Non-pigmented ciliary epithelial cell (primary cell): Measurements from ENCODE around the gene PRTG.
"Not testable (repeated sequence)": the region's sequence is repeated elsewhere in the genome, so short reads cannot be mapped to it uniquely, and the experiment has no call there.

Experiments used
- DNase-seq: peaks from one replicate; pipeline ENCODE4 v3.0.0-alpha.2; 2010; ENCODE audit warnings: low read depth

The PRTG gene

GRCh38 chr15:55742927-55743728 lies at the start of gene PRTG:
Gene PRTG (minus strand): TSS chr15:55743152. CDS start chr15:55742931, 221 bp downstream.
- DNase-seq: peak; percentile 3

- no peak for DNase-seq
Observed at GRCh38 chr15:55791551-55792400, 48.8 kb upstream of the PRTG start.

GRCh38 chr15:55789066-55789660 lies 46.2 kb upstream of the PRTG start:
- no peak for DNase-seq

- DNase-seq: no peak
Observed at GRCh38 chr15:55786341-55786740, 43.4 kb upstream of the PRTG start.

GRCh38 chr15:55785593-55785992 lies 42.6 kb upstream of the PRTG start:
- DNase-seq: not testable (repeated sequence)

GRCh38 chr15:55784286-55784685 lies 41.3 kb upstream of the PRTG start:
- no peak for DNase-seq

- DNase-seq: no peak
Observed at GRCh38 chr15:55782901-55783300, 39.9 kb upstream of the PRTG start.

- DNase-seq: no peak
Observed at GRCh38 chr15:55780292-55780691, 37.3 kb upstream of the PRTG start.

GRCh38 chr15:55778932-55779331 lies 36.0 kb upstream of the PRTG start:
- DNase-seq: no peak

- DNase-seq: no peak
Observed at GRCh38 chr15:55775316-55775715, 32.4 kb upstream of the PRTG start.

- DNase-seq: no peak
Observed at GRCh38 chr15:55774113-55774970, 31.4 kb upstream of the PRTG start.

- no peak for DNase-seq
Observed at GRCh38 chr15:55770806-55771205, 27.9 kb upstream of the PRTG start.

- no peak for DNase-seq
Observed at GRCh38 chr15:55770261-55770660, 27.3 kb upstream of the PRTG start.

- no peak for DNase-seq
Observed at GRCh38 chr15:55768670-55769185, 25.8 kb upstream of the PRTG start.

GRCh38 chr15:55766676-55767075 lies 23.7 kb upstream of the PRTG start:
- no peak for DNase-seq

GRCh38 chr15:55764398-55764797 lies 21.4 kb upstream of the PRTG start:
- DNase-seq: no peak

- no peak for DNase-seq
Observed at GRCh38 chr15:55758580-55758986, 15.6 kb upstream of the PRTG start.

GRCh38 chr15:55753433-55753832 lies 10.5 kb upstream of the PRTG start:
- DNase-seq: not testable (repeated sequence)

- DNase-seq: no peak
Observed at GRCh38 chr15:55750706-55751105, 7.8 kb upstream of the PRTG start.

GRCh38 chr15:55743729-55744655 lies 1.0 kb upstream of the PRTG start:
- DNase-seq: no peak
